ENCODE results near the gene NCOA7.

GRCh38 chr6:125759959-125760457 lies 30.8 kb upstream of the NCOA7 start:
- TF ChIP-seq CTCF (IDR thresholded peaks at IDR 0.05) = no peak
- TF ChIP-seq REST (IDR thresholded peaks at IDR 0.05; ENCODE audit: insufficient read depth in 1 of 2, low read depth in 2 of 2, low read length in 1 of 2) = no peak
- no peak for TF ChIP-seq POLR2AphosphoS5 (IDR thresholded peaks at IDR 0.05; ENCODE audit: low read depth, low read length)

Data from Panc1 (cell line).